Measurements from ENCODE around the gene LY86. TPM values are rescaled to one million over a fixed set of nuclear protein-coding genes. Genes with fewer than 3 reads are reported as not detected.

LY86 gene
- total RNA-seq, 2 experiments from 2014 or later: 0.90 to 1.5 TPM

GRCh38 chr6:6645261-6645917 lies 56.9 kb downstream of the LY86 start:
- intact Hi-C loops (cut with DNase I, micrococcal nuclease): no loop called here
- H3K36me3 Mint-ChIP-seq (ENCODE audit: low read depth): no peaks in the 10 kb centered on the region
- ATAC-seq (no peak), DNase-seq (no peak)
- CTCF ChIA-PET: interaction anchor here (0.5 to 1.5 kb wide), 3 partner anchors 15 to 656 kb away, joined by 3 to 6 read pairs (median 3); no protein-coding TSS in a partner anchor
- no peak overlapping the region for H3K4me3 Mint-ChIP-seq
- peaks cover 22% of the 10 kb centered on the region for H3K4me1 Mint-ChIP-seq
- POLR2A ChIA-PET: no interaction called here
- no peaks in the 10 kb centered on the region for H3K27me3 Mint-ChIP-seq
- H3K27ac Mint-ChIP-seq: no peak overlapping the region
- peaks cover 5% of the 10 kb centered on the region for H3K9me3 Mint-ChIP-seq (ENCODE audit: low read depth)

- CTCF ChIA-PET: interaction anchor here (0.7 kb wide), 1 partner anchor 344 kb away, joined by 3 read pairs; no protein-coding TSS in a partner anchor
- peak; percentile 34 for ATAC-seq
- Mint-ChIP-seq H3K27ac (no peak overlapping the region), H3K4me1 (peaks cover 30% of the 10 kb centered on the region), H3K4me3 (no peak overlapping the region), H3K27me3 (no peaks in the 10 kb centered on the region), H3K9me3 (ENCODE audit: low read depth) (peaks cover 5% of the 10 kb centered on the region), H3K36me3 (ENCODE audit: low read depth) (no peaks in the 10 kb centered on the region)
- intact Hi-C loops (cut with DNase I, micrococcal nuclease): no loop called here
- DNase-seq: no peak
- POLR2A ChIA-PET: no interaction called here
These were observed 57.9 kb downstream of the LY86 start for GRCh38 chr6:6646384-6646783.

- no peak for ATAC-seq
- POLR2A ChIA-PET: no interaction called here
- H3K4me3 Mint-ChIP-seq: no peak overlapping the region
- intact Hi-C loops (cut with DNase I, micrococcal nuclease): no loop called here
- CTCF ChIA-PET: interaction anchor here (0.7 kb wide), 1 partner anchor 343 kb away, joined by 3 read pairs; no protein-coding TSS in a partner anchor
- H3K36me3 Mint-ChIP-seq (ENCODE audit: low read depth): no peaks in the 10 kb centered on the region
- H3K27ac Mint-ChIP-seq: no peak overlapping the region
- no peaks in the 10 kb centered on the region for H3K27me3 Mint-ChIP-seq
- peaks cover 34% of the 10 kb centered on the region for H3K4me1 Mint-ChIP-seq
- peaks cover 5% of the 10 kb centered on the region for H3K9me3 Mint-ChIP-seq (ENCODE audit: low read depth)
- no peak for DNase-seq
These were observed 58.3 kb downstream of the LY86 start for GRCh38 chr6:6646859-6647258.

GRCh38 chr6:6648692-6649343 lies 60.3 kb downstream of the LY86 start:
- H3K9me3 Mint-ChIP-seq (ENCODE audit: low read depth): peaks cover 5% of the 10 kb centered on the region
- H3K36me3 Mint-ChIP-seq (ENCODE audit: low read depth): no peaks in the 10 kb centered on the region
- intact Hi-C loops (cut with DNase I, micrococcal nuclease): no loop called here
- H3K27ac Mint-ChIP-seq: peak overlapping the region; percentile 65
- H3K27me3 Mint-ChIP-seq: no peaks in the 10 kb centered on the region
- ATAC-seq (no peak), DNase-seq (no peak)
- H3K4me3 Mint-ChIP-seq: no peak overlapping the region
- ChIA-PET POLR2A (no interaction called here), CTCF (no interaction called here)
- peaks cover 41% of the 10 kb centered on the region for H3K4me1 Mint-ChIP-seq

GRCh38 chr6:6649824-6650349 lies 61.4 kb downstream of the LY86 start:
- H3K4me1 Mint-ChIP-seq: peaks cover 51% of the 10 kb centered on the region
- H3K27me3 Mint-ChIP-seq: no peaks in the 10 kb centered on the region
- peaks cover 5% of the 10 kb centered on the region for H3K9me3 Mint-ChIP-seq (ENCODE audit: low read depth)
- ChIA-PET CTCF (no interaction called here), POLR2A (interaction anchor here (0.6 to 0.7 kb wide), 2 partner anchors 61 to 364 kb away, joined by 3 to 4 read pairs; no protein-coding TSS in a partner anchor)
- H3K27ac Mint-ChIP-seq: no peak overlapping the region
- intact Hi-C loops (cut with DNase I, micrococcal nuclease): no loop called here
- no peak overlapping the region for H3K4me3 Mint-ChIP-seq
- no peak for DNase-seq
- no peaks in the 10 kb centered on the region for H3K36me3 Mint-ChIP-seq (ENCODE audit: low read depth)
- peak; percentile 31 for ATAC-seq

- Mint-ChIP-seq H3K36me3 (ENCODE audit: low read depth) (no peaks in the 10 kb centered on the region), H3K9me3 (ENCODE audit: low read depth) (peaks cover 5% of the 10 kb centered on the region), H3K27me3 (no peaks in the 10 kb centered on the region), H3K4me3 (no peak overlapping the region), H3K4me1 (peaks cover 61% of the 10 kb centered on the region), H3K27ac (peak overlapping the region; percentile 17)
- intact Hi-C loops (cut with DNase I, micrococcal nuclease): no loop called here
- ChIA-PET POLR2A (no interaction called here), CTCF (interaction anchor here (0.7 kb wide), 1 partner anchor 9 kb away, joined by 3 read pairs; no protein-coding TSS in a partner anchor)
- no peak for ATAC-seq
- DNase-seq: no peak
These were observed 62.3 kb downstream of the LY86 start for GRCh38 chr6:6650839-6651238.

GRCh38 chr6:6651335-6651734 lies 62.8 kb downstream of the LY86 start:
- intact Hi-C loops (cut with DNase I, micrococcal nuclease): no loop called here
- POLR2A ChIA-PET: no interaction called here
- no peak for ATAC-seq
- Mint-ChIP-seq H3K4me1 (peaks cover 66% of the 10 kb centered on the region), H3K36me3 (ENCODE audit: low read depth) (no peaks in the 10 kb centered on the region), H3K4me3 (no peak overlapping the region), H3K9me3 (ENCODE audit: low read depth) (peaks cover 5% of the 10 kb centered on the region), H3K27ac (peak overlapping the region; percentile 32), H3K27me3 (no peaks in the 10 kb centered on the region)
- DNase-seq: no peak
- CTCF ChIA-PET: no interaction called here

- Mint-ChIP-seq H3K27ac (peak overlapping the region; percentile 32), H3K27me3 (no peaks in the 10 kb centered on the region), H3K4me3 (no peak overlapping the region), H3K4me1 (peaks cover 82% of the 10 kb centered on the region), H3K9me3 (ENCODE audit: low read depth) (peaks cover 12% of the 10 kb centered on the region), H3K36me3 (ENCODE audit: low read depth) (peaks cover 7% of the 10 kb centered on the region)
- ChIA-PET CTCF (interaction anchor here (0.6 kb wide), 1 partner anchor 22 kb away, joined by 3 read pairs; no protein-coding TSS in a partner anchor), POLR2A (no interaction called here)
- DNase-seq (no peak), ATAC-seq (no peak)
- intact Hi-C loops (cut with DNase I, micrococcal nuclease): no loop called here
These were observed 64.4 kb downstream of the LY86 start for GRCh38 chr6:6652932-6653331.

GRCh38 chr6:6654599-6655575 lies 66.4 kb downstream of the LY86 start:
- H3K4me3 Mint-ChIP-seq: peak overlapping the region; percentile 5
- CTCF ChIA-PET: interaction anchor here (0.7 to 0.8 kb wide), 3 partner anchors 31 to 498 kb away, joined by 3 read pairs; no protein-coding TSS in a partner anchor
- H3K4me1 Mint-ChIP-seq: peaks cover 90% of the 10 kb centered on the region
- H3K9me3 Mint-ChIP-seq (ENCODE audit: low read depth): peaks cover 7% of the 10 kb centered on the region
- peaks cover 12% of the 10 kb centered on the region for H3K36me3 Mint-ChIP-seq (ENCODE audit: low read depth)
- POLR2A ChIA-PET: no interaction called here
- peak; percentile 53 for ATAC-seq
- peak overlapping the region; percentile 95 for H3K27ac Mint-ChIP-seq
- peak; percentile 65 for DNase-seq
- intact Hi-C loops (cut with DNase I, micrococcal nuclease): loop anchor here (5.0 kb wide), 2 partner anchors 98 to 937 kb away; partner anchors contain the start of gene SNRNP48 (in 1 of the 2)
- no peaks in the 10 kb centered on the region for H3K27me3 Mint-ChIP-seq

GRCh38 chr6:6655805-6656251 lies 67.3 kb downstream of the LY86 start:
- intact Hi-C loops (cut with DNase I, micrococcal nuclease): loop anchor here (2.0 to 5.0 kb wide), 3 partner anchors 41 to 936 kb away; partner anchors contain the start of gene SNRNP48 (in 1 of the 2)
- Mint-ChIP-seq H3K36me3 (ENCODE audit: low read depth) (peaks cover 12% of the 10 kb centered on the region), H3K27ac (peak overlapping the region; percentile 95), H3K27me3 (no peaks in the 10 kb centered on the region), H3K9me3 (ENCODE audit: low read depth) (peaks cover 7% of the 10 kb centered on the region), H3K4me1 (peaks cover 88% of the 10 kb centered on the region), H3K4me3 (peak overlapping the region; percentile 24)
- POLR2A ChIA-PET: no interaction called here
- ATAC-seq (peak; percentile 56), DNase-seq (peak; percentile 44)
- CTCF ChIA-PET: no interaction called here
